GM20000 (cell line): ENCODE measurements around the gene CD24.

Experiments
- DNase-seq: peaks from one replicate; pipeline ENCODE4 v3.0.0; 2012; ENCODE audit warnings: low spot score
- TF ChIP-seq, protein P1 (sequence below): IDR thresholded peaks from 2 replicates; pipeline ENCODE4 v1.5.1; 2012; ENCODE audit warnings: mild to moderate bottlenecking, control low read depth; ENCODE audit errors: extremely low read depth, missing control alignments

CD24 gene

DNA sequence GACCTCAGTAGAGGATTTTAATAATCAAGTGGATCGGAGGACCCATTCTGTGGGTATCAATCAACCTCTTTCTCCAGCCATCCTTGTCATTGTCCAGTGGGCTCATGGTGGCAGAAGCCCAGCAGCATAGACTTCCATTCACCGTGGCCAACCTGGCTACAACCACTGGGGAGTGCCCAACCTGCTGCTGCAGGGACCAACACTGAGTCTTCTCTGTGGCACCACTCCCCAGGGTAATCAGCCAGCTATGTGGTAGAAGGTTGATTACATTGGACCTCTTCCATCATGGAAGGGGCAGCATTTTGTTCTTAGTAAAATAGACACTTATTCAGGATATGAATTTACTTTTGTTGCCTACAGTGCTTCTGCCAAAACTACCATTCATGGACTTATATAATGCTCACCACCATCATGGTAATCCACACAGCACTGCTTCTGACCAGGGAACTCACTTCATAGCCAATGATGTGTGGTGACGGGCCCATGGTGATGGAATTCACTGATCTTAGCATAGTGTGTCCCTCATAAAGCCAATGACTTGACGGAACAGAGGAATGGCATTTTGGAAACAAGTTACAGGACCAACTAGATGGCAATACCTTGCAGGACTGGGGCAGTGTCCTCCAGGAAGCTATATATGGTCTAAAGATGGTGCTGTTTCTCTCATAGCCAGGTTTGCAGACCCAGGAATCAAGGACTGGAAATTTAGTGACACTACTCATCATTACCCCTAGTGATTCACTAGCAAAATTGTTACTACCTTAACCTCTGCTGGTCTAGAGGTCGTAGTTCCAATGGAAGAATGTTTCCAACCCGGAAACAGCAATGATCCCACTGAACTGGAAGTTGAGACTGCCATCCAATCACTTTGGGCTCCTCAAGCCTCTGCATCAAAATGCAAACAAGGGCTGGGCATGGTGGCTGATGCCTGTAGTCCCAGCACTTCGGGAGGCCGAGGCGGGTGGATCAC is 7.6 kb downstream of the CD24 start:
- DNase-seq = no peak
- TF ChIP-seq, protein P1, sequence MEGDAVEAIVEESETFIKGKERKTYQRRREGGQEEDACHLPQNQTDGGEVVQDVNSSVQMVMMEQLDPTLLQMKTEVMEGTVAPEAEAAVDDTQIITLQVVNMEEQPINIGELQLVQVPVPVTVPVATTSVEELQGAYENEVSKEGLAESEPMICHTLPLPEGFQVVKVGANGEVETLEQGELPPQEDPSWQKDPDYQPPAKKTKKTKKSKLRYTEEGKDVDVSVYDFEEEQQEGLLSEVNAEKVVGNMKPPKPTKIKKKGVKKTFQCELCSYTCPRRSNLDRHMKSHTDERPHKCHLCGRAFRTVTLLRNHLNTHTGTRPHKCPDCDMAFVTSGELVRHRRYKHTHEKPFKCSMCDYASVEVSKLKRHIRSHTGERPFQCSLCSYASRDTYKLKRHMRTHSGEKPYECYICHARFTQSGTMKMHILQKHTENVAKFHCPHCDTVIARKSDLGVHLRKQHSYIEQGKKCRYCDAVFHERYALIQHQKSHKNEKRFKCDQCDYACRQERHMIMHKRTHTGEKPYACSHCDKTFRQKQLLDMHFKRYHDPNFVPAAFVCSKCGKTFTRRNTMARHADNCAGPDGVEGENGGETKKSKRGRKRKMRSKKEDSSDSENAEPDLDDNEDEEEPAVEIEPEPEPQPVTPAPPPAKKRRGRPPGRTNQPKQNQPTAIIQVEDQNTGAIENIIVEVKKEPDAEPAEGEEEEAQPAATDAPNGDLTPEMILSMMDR = no peak

DNA sequence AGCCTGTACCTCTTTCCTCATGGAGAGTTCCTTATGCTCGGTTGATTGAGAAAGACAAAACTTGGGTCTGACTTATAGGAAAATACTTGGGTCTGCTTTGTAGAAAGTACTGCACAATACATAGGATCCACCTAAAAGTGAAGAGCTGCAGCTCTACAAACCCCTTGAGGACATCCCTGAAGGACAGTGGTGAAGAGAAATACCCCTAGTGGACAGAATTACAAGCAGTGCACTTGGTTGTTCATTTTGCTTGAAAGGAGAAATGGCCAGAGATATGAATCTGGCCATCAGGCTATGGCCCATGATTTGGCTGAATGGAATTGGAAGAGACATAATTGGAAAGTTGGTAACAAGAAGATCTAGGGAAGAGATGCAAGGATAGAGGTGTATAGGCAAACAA is 8.3 kb downstream of the CD24 start:
- no peak for DNase-seq
- TF ChIP-seq, protein P1 = no peak

DNA sequence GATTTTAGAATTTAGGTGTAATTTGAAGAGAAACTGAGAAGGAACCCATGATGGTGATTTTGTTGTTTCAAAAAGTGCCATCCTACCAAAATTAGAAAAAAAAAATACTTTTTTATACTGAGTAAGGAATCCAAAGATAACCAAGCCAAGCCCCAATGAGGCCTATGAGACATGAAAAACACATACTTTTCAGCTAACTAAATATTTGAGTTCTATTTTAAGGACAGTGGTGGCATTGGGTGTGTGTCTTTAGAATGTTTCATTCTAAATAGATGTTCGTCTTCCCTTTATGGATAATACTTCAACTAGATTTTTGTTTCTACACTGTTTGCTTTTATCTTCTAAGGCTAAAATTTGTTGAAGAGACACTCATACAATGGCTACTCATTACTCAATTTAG is 9.6 kb downstream of the CD24 start:
- TF ChIP-seq, protein P1 = no peak
- DNase-seq = no peak

DNA sequence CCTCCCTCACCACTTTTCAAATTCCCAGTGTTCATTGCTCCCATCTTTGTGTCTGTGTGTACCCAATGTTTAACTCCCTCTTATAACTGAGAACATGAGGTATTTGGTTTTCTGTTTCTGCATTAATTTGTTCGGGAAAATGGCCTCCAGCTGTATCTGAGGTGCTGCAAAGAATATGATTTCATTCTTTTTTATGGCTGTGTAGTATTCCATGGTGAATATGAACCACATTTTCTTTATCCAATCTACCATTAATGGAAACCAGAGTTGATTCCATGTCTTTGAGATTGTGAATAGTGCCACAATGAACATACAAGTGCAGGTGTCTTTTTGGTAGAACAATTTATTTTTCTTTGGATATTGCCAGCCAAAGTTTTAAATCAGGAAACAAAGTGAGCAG is 10.4 kb downstream of the CD24 start:
- TF ChIP-seq, protein P1 = no peak

DNA sequence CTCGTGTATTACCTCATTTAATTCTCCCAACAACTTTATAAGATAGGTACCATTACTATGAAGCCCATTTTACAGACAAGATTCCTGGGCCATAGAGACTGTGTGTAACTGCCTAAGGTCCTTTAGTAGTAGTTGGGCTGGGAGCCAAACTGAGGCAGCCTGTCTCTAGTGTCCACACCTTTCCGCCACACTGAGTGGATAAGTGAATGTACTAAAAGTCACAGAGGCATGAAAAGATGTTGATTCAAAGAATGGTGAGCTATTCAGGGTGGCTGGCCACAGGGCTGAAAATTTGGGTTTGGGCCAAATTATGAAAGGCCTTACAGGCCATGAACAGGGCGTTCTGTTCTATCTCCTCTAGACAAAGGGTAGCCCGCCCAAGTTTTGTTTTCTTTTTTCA is 11.0 kb downstream of the CD24 start:
- TF ChIP-seq, protein P1 = no peak
- DNase-seq = no peak

More for the DNA sequence above, 10.4 kb downstream of the CD24 start:
- no peak for DNase-seq

DNA sequence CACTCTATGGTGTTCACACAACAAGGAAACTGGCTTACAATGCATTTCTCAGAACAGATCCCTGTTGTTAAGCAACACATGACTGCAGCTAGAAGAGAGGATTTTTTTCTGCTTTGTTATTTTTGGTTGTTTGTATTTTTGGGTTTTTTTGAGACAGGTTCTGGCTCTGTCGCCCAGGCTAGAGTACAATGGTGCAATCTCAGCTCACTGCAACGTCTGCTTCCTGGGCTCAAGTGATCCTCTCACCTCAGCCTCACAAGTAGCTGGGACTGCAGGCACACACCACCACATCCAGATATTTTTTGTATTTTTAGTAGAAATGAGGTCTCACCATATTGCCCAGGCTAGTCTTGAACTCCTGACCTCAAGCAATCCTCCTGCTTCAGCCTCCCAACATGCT is 12.7 kb downstream of the CD24 start:
- no peak for DNase-seq
- TF ChIP-seq, protein P1 = no peak

DNA sequence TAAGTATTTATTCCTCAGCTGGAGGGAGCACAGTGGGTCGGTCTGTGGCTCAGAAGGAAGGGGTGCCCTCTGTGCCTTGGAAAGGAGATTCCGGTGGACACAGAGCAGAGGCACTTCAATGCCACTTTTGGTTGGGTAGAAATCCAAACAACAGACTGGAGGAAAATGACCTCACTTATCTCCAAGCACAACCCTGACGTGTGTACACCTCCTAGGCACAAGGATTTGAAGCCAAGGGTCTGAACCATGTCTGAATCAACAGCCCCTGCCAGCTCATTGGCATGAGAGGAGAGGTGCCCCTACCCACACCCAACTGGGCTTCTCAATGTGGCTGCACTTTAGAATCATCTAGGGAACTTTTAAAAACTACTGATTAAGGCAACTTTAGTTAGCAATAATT is 13.4 kb downstream of the CD24 start:
- no peak for DNase-seq
- TF ChIP-seq, protein P1 = no peak
